SHP77 treated with DMSO at 0.1 percent for 48 hours (cell line): ENCODE data around the gene DOCK9.

Experiments used
- DNase-seq: peaks from one replicate; lab custom pipeline; 2025; lab: John Stamatoyannopoulos, UW

Gene DOCK9

DNA sequence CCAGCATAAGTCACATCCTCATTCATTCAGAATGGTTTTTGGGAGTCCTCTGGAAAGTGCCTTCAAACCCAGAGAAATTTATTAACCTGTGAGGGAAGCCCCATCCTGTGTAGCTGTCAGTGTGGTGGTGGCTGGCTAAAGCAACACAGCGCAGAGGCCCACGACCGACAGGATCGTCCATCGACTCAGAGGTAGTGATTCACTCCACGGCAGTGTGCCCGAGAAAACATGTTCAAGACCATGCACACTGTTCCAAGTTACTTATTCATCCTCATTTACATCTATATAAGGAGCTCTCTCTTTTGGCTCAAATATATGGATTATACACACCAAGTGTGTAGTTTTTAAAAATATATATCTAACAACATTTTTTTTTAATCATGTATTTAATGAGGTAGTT, 129.1 kb downstream of the DOCK9 start:
- no peak for DNase-seq

DNA sequence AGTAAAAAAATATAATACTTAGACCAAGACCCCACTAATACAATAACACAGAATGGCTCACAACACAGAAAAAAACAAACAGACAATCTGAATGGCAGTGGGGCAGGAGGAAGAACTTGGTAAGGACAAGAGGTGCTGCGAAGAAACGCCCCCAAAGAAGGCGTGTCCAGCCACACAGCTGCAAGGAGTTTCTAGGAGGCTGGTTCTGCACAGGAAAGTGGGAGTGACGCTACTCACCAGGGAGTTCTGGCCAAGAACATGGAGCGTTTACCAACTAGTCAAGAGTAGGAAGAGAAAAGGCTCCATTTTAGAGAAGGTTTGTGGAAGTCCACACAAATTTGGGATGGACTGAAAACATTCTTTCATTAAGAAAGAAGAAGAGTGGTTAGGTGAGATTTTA, 130.1 kb downstream of the DOCK9 start:
- no peak for DNase-seq

DNA sequence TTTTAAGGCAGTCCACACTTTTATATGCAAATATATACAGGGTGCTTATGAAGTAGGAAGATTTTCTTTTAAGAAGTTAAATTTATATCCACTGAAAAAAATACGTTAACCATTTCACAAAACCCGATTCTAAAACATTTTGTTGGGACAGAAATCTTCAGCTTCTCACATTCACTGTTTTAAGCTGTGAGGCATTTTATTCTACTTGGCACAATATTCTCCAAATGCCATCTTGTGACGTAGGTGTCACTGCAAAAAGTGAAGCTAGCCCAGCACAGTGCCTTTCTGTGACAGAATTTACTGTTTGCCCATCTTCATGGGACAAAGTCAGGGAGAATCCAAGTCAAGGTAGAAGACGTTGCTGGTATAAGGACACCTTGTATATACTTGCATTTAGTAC, 130.9 kb downstream of the DOCK9 start:
- DNase-seq = no peak

DNA sequence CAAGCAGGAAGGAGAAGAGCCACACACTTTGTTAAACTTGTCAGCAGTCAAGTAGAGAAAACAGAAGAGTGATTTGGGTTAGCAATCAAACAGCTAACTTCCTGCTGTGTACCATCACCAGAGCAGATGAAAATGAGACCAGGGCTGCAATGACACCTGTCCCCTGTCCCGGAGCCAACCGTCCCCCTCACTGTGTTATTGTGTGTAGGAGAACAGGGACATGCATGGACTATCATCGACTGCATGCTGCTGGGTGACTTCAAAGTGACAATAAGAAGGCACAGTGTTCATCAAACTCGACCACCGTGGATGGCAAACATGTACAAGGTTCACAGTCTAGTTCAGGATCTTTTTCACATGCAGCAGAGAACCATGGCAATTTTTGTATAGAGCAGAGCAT, 131.3 kb downstream of the DOCK9 start:
- DNase-seq = no peak

DNA sequence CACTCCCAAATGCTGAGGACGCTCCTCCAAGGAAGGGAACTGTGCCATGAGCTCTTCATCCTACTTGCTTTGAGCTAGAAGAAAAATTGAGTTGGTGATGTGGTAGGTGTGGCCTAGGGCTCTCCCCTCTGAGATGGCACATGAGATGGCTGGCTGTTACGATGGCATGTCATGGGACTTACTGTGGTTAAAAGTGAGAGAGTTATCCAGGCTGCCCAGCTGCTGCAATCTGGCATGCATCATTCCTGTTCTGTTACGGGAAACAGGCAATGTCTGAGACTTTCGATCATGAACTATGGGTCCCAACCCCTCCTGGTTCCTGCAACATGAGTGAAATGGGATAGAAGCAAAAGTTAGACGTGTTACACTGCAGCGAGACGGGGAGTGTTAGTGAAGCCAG, 132.1 kb downstream of the DOCK9 start:
- DNase-seq = no peak

DNA sequence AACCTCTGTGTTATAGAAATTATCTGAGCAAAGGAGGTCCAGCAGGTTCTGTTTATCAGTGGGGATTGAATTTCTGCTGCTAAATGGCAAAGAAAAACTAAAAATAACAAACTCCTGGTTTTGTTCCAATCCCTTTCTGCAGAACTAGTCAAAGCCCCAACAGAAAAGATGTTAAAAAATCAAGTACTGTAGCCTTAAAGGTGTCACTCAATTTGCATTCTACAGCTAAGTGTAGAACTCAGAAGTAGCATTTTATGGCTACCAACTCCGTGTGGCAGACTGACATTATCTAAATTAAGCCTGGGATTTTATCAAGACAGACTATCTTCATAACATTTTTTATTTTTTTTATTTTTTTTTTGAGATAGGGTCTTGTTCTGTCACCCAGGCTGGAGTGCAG, 133.8 kb downstream of the DOCK9 start:
- DNase-seq = no peak

DNA sequence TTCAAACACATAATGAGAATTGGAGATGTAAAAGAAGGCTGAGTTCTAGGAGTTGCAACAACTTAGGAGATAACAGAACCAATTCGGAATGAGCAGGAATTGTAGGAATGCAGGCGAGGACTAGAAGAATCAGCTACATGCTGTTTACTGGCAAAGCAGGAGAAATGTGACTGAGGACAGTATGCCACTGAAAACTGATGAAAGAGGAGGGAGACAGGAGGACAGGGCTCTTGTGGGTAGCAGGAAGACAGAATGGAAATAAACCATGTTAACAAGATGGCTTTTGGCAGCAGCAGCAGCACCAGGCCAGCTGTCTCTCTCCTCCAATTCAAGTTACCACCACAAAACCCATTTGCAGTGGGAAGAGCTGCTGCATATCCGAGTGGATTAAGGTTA, 134.4 kb downstream of the DOCK9 start:
- peak; percentile 16 for DNase-seq

DNA sequence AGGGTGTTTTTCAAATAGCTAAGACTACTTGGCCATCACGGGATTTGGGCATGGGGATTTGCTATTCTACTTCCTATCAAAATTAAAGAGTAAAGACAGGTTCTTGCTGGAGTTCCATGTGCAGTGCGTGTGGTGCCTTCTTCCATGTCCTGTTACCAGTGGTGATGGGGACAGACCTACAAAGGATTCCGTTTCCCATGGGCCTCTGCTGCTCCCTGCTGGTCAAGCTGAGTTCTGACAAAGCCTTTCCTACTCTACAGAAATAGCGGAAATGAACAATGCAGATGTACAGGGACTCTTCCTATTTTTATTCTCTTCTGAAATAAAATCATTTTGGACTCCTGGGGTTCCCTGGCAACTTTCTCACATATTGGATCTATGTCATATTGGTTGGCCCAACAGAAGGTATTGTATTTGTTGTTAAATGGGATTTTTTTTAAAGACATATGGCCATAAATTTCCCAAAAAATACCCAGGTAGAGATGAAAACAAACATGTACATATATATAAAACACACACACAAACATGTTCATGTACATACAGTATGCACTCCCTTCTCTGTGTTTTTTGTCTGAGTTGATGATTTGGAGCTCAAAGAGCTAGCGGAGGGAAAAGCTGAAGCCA, 134.9 kb downstream of the DOCK9 start:
- peak; percentile 90 for DNase-seq

DNA sequence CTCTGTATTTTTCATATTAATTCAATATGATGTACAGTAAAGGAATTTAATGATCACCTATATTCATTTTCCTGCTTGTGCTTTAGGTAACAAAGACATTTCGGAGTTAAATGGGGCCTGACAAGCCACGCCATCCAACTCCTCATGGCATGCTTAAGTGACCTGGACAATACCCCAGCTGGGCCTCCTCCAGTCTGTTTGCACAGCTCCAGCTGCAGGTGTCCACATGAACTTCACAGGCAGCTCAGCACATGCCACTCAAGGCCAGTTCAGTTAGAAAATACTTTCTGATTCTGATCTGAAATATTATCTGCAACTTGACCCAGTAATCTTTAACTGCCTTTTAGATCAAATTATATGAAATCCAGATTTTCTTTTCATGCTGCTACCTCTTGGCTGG, 135.8 kb downstream of the DOCK9 start:
- DNase-seq = peak; percentile 92

DNA sequence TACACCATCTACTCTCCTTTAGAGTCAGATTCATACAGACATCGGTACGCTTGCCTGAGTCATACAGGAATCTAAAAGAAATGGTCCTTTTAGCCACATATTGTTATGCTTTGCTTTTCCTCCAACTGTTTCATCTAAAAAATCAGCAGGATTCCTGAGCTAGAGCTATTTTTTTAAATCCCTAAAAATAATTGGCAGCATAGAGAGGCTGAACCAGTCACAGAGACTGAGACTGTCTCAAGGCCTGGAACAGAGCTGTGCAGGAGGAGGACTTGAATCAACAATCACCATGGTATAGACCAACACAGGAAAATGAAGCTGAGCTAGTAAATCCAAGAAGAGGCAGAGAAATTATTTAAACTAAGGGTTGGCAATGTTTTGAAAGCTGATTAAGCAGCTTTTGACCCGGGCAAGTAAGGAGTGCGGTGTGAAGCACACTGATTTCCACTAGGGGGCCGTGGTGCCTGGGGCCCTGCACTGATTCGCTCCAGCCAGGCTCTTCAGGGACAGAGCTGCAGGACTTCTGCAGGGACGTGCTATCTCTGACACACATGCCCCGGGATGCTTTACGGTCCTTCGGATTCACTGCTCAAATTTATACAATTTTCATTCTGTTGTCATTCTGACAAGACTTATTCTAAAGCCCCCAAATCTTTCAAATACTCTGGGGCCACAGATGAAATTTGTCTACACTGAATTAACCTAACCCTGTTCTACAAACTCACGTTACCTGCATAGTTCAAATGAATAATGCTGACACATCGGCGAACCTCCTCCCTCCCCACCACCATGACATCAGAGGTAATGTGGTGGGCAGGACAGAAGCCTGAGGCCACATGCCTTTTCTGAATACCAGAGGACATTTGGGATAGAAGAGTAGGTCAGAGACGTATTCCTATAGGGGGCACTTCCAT, 137.8 kb downstream of the DOCK9 start:
- DNase-seq = peak; percentile 87

DNA sequence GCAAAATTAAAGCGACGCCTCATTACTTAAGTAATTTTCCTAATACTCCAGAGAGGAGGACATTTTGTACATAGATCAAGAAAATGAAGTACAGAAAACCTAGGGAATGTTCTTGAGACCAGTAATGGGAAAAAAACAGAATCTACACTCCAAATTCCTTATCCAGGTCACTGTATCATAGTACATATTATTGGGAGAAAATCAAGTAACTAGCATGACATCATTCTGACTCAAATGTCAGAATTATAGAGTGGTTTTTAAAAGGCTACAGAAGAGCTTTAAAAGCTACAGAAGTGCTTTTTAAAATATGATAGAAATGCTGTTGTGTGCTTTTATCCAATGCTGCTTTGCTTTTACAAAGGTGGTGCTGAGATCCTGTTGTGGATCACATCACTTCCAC, 139.1 kb downstream of the DOCK9 start:
- no peak for DNase-seq

DNA sequence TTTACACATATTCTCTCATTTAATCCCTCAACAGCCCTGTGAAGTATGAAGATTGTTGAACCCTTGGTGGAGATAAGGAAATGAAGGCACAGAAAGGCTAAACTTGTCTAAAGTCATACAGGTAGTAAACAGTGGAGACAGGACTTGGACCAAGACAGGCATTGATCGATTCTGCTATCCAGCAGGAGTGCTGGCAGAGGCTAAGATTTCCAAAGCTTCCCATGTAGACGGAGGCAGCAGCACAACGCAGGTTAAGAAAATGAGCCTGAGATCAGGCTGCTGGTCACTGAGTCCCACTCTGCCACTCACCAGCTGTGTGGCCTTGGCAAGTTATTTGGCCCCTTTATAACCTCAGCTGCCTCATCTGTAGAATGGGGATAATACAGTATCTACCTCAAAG, 140.0 kb downstream of the DOCK9 start:
- no peak for DNase-seq

DNA sequence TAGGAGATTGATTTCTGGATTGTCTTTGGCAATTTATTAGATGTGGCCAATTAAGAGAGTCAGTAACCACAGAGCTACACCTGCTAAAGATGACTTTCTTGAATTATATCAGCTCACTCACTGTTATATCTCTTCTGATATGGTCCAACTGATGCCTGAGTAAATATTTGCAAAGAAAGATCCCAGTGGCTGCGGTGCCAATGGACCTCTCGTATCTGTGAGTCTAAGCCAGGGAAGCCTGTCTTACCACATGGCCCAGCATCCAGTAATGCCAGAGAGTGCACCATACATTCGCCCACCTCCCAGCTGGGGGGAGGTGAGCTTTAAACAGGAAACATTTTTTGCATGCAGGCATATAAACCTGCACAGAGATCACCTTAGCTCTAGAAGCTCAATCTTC, 142.7 kb downstream of the DOCK9 start:
- DNase-seq = no peak

DNA sequence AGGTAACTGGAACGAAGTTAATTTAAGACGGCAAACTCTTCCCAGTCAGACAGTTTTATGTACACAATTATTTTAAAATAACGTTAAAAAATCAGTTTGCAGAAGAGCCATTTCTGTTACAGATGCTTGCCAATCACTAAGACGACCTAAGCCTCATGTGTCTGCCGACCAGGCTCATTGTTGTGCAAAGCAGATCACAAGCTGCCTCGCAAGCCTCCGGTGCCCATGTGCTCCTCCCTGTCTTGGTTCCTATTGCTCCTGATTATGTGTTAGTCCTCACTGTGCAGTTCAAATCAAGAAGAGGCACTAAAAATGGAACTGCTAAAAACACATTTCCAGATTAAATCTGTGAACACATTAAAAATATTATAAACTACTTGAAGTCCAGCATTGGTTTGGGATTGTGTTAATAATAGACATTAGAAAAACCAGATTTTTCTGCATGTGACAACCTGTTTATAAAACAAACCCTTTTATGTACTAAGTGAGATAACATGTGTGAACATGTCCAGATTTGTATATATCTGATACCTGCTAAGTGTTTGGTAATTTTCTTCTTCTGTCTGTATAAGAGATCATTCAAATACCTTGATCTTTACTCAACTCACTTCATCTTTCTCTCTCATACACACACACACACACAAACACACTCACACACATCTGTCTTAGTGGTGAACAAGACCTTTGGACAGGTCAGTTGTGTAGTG, 143.5 kb downstream of the DOCK9 start:
- no peak for DNase-seq

DNA sequence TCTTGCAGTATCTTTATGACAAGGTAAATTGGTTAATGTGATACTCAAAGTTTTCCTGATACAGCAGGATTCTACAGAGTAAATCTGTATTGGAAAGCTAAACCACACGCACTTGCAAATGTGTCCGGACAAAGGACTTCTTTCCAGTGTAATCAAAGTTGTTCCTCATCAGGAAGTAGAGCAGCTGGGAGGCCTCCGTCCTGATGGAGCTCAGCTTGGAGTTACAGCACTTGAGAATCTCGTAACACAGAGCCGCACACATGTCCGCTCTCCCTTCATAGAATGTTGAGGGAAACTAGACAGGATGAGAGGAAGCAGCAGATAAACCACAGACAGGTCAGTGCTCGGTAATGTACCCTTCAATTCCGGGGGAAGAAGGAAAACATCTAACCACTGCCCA, 146.6 kb downstream of the DOCK9 start:
- no peak for DNase-seq

DNA sequence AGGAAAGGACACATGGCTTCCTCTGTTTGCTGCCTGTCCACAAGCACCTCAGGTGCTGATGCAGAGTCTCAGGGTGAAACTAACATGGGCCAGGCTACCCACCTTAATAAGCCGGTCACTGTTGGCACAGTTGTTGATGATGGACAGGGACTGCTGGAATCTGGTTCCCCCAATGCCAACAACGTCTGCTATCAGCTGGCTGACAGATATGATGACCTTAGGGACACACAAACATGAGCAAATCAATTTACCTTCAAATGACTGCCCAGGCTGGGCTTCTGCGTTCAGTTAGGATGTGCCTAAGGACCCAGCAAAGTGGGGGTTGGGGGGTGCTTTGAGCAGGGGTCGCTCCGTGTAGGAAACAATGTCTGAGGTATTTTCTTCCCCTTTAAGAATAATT, 148.3 kb downstream of the DOCK9 start:
- no peak for DNase-seq

DNA sequence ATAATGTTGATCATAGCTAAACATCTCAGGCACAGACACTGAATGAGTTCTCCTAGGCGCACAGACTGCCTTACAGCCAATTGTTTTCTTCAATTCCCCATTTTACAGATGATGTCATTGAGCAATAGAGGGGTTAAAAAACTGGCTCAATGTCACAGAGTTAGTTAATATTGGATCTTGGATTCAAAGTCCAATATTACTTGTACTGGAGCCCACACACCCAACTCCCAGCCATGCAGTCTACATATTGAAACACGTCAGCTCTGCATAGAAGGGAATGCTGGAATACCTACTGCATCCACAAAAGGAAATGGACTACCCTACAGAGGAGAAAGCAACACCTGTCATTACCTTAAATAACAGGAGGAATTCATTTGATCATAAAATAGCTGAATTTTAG, 149.2 kb downstream of the DOCK9 start:
- no peak for DNase-seq

DNA sequence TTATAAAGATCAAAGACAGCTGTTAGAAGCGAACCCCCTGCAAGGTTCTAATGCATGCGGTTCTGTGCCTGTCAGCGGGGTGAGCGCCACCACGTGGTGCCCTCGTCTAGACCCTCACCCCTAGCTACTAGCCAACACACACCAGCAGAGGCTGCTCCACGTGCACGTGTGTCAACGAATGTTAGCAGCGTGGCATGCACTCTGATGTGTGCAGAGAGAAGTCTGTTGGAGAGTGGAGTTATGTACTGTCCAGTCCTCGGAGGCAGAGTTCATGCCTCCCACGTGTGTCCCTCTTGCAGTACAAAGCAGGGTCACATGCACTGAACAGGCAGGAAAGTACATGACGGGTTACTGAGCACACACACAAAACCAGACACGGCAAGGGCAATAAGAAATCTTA, 150.4 kb downstream of the DOCK9 start:
- DNase-seq = no peak

DNA sequence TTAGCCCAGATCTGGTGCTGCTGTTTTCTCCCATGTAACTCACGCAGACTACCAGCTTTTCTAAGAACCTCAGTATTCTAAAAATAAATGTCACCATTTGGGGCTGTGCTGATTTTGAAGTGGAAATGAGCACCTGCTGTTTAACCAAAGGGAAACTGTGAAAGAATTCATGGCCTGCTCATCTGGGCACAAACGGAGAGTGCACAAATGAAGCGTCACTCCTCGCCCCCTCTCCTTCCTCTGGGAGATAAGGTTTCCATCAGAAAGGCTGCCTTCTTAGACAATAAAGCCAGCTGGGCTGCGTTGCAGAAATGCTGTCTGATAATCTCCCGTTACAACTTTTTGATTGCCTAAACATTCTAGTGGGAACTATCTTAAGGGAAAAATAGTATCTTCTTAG, 151.7 kb downstream of the DOCK9 start:
- no peak for DNase-seq

DNA sequence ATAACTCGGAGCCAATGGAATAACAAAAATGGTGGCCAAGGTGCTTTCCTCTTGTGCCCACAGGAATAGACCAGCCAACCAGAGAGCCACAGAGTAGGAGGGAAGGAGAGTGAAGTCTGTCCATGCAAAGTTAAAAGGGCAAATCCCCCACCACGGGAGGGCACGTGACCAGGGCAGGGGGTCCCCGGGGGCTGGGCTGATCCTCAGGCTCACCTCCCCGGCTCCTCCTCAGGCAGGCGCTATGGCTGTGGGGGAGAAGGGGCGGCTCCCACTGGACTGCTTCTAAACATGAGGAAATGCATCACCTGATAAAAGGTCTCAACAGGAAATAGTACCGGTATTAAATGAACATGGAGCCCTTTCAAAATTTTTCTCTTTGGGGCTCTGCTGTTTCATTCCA, 152.2 kb downstream of the DOCK9 start:
- no peak for DNase-seq

DNA sequence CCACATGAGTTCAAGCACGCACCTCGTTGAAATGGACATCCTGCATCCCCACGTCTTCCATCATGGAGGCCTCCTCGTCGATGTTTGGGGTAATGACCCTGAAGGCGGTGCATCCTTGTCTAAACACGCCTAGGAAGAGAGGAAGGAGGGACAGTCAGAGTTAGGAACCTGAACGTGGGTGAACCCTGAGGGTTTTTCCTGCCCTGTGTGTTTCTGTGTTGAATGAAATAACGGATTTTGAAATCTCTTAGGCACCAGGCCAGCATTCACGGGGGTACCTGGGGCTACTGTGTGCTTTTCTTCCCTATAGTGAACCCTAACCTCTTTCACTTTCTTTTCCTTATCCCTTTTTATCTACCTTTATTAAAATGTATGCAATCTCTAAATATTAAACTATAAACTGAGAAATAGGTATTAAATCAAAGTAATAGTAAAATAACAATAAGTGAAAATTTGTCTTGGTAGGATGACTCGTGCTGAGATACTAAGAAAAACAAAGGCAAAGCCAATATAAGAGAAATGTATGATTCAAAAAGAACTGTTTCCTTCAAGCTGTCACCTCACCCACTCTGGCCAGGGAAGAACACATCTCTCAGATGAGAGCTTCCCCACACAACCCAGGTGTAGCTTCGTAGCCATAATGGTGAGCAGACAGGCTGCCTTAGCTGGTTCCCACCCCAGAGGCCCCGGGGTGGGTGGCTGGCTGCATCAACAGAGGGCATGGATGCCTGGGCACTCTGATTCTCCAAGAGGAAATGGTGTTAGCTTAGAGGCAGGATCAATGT, 153.3 kb downstream of the DOCK9 start:
- DNase-seq = no peak

DNA sequence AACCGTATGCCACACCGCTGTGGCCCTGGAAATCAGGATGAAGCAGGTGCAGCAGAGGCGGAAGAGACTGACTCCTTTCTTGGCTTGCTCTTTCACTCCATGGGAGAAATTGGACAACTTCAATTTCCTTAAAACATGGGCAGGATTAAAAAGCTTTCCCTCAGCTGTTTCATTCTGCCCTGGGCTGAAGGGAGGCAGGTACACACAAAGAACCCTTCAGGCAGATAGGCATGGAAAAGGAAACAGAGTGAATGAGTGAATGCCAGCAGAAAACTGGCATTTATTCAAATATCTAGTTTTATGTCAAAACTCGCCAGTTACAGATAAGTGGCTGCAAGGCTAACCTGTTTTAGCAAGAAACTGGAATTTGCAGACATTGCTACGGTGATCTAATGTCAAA, 154.4 kb downstream of the DOCK9 start:
- no peak for DNase-seq
